ENCODE data around the gene EBF3. TPM values are rescaled to one million over a fixed set of nuclear protein-coding genes. Genes with fewer than 3 reads are reported as not detected.

Gene EBF3
- polyA plus RNA-seq, 4 donors = 0.89 to 3.3 (median 1.4) TPM

DNA sequence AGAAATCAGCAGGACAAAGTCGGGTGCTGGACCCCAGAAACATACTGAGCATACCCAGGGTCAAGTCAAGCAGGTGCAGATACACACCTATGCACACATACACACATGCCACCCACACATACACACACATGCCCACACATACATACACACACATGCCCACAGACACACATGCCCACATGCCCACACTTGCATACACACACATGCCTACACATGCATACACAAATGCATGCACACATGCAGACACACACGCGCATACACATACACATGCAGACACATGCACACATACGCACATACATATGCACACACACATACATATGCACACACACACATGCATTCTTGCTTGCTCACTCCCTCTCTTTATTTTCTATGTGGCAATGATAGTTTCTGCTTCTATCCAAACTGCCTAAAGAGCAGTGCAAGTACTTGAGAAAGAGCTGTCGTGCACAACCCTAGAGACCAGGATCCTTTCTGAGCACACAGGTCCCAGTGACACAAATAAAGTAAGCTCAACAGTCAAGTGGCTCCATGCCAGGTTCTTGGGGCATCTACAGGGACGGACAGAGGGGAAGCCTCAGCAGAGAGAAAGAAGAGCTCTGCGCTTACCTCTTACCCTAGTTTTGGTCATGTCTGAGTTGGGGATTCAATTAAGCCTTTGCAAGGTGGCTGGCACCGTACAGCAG is 83.7 kb downstream of the EBF3 start:
- no peak for DNase-seq (ENCODE audit: low read depth in 4 of 4, low spot score in 3 of 4)

DNA sequence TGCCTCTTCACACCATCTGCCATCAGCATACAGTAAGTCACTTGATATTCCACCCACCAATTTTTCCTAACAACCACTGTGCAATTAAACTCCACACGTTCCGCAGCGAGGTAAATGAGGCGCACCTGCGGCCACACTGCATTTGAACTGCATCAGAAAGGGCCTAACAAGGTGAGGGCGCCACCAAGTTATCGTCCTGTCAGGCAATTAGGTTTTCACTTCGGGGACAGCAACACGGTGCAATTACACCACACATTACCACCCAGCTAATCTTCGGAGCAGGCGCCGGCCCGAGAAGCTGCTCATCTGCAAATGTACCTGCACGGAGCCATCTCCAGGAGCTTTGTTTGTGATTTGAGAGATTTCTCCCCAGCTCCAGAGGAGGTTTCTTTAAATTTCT is 84.4 kb downstream of the EBF3 start:
- DNase-seq (ENCODE audit: low read depth in 4 of 4, low spot score in 3 of 4) = no peak

DNA sequence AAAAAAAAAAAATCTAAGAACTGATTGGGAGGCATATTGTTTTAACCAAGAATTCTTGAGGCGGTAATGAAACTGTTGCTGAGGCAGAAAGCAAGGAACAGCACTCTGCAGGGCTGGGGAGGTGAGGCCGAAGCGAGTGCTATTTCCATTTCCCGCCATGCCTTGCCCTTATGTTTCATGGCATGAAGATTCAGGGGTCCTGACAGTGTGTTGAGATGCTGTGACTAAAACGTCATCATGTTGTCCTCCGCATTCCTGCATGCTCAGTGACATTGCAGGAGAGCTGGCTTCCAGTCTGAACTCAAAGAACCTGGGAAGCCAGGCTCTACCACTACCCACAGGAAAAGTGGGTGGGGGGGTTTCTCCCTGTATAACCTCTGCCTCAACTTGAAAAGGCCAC is 85.2 kb downstream of the EBF3 start:
- DNase-seq (ENCODE audit: low read depth in 4 of 4, low spot score in 3 of 4) = no peak

DNA sequence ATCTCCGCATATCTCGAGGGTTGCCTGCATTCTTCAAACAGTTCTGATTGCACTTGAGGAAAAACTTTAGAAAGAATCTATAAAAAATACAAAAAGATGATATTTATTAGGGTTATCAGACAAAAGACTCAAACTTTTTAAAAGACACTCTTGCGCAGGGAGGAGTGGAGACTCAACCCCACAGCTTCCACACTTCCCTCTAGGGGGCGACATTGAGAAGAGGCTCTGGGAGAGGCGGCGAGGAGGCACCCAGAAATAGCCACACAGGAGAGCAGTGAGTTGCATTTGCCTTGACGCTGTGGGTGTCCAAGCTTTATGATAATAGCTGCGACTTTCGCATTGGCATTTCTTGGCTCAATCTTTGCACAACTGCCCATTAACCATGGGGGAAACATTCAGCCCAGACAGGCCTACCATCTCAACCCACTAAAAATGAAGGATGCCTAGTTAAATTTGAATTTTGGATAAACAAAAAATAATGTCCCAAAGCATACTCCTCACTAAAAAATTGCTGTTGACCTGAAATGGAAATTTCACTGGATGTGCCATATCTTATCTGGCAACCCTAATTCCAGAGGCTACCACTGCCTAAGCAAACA is 86.2 kb downstream of the EBF3 start:
- no peak for DNase-seq (ENCODE audit: low read depth in 4 of 4, low spot score in 3 of 4)

DNA sequence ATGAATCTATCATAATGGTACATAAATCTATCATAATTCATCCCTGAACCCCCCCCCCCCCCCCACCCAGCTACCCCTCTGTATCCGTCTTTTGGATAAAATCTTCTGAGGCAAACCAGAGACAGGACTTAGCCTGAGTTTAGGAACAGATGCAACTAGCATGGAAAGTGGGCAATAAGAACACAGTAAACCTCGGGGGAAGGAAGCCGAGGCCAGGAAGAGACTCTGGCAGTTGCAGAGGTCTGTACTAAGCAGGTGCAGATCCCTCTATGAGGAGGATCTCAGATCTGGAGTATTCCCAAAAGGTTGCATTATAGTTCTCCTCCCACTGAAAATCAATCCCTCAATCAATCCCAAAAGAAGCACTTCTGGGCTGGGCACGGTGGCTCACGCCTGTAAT is 87.2 kb downstream of the EBF3 start:
- DNase-seq (ENCODE audit: low read depth in 4 of 4, low spot score in 3 of 4) = no peak

DNA sequence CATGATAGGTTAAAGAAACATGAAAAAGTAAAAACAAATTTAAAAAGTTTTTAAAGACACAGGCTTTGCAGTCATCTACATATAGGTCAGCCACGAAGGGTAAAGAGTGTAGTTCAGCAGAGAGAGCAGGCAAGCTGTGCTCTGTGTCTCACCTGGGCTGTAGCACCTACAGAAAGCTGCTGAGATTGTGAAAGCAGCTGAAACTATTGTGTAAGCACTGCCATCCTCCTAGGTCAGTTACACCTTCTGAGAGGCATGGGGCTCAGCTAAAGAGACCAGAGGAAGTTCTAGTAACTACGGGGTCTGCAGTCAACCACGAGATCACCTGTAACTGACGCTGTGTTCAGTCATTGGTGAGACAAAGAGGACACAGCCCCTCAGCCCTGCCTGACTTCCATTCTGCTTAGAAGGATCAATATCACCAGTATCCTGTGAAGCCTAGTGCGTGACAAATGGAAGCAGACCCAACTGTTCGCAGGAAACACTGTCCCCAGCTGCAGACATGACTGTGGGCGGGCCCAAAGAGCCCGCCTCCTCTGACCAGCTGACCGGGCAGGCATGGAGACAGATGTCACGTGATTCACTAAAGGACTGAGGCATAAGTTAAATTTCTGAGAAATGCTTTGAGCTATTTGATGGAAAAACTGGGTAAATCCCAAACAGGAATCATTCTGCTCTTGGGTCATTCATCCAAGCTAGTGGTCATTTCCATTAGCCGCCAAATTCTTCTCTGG is 87.9 kb downstream of the EBF3 start:
- DNase-seq (ENCODE audit: low read depth in 4 of 4, low spot score in 3 of 4) = no peak

DNA sequence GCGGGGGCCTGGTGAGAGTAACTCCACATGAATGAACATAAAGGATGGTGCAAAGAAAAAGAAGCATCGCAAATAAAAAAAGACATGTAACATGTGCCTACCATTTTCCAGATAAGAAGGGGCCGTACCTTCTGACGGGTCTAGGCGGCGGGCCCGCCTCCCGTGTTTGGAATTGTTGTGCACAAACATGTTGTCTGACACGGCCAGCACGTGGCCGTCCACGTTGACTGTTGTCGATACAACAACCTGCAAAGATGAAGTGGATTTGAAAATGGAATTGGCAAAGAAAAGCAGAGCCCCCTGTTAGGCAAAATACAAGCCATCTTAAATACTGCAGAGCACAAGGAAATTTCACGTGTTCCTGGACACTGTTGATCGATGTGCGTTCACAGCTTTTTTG is 90.7 kb downstream of the EBF3 start:
- DNase-seq (ENCODE audit: low read depth in 4 of 4, low spot score in 3 of 4) = no peak

DNA sequence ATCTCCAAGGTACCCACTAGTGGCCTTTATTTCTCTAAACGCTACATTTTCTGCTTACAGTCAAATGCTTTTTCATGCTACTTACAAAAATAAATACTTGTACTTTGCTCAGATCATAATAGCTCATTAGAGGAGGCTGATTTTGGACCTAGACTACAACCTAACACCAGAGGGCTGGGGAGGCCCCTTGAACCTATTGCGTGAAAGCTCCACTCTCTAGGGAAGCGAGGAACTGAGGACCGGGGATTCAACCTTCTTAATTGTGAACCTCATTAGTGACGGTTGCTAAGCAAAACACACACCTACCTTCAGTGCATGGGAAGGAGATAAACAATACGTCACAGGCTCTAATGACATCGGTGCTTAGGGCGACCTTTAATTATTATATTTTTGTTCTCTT is 92.1 kb downstream of the EBF3 start:
- no peak for DNase-seq (ENCODE audit: low read depth in 4 of 4, low spot score in 3 of 4)

DNA sequence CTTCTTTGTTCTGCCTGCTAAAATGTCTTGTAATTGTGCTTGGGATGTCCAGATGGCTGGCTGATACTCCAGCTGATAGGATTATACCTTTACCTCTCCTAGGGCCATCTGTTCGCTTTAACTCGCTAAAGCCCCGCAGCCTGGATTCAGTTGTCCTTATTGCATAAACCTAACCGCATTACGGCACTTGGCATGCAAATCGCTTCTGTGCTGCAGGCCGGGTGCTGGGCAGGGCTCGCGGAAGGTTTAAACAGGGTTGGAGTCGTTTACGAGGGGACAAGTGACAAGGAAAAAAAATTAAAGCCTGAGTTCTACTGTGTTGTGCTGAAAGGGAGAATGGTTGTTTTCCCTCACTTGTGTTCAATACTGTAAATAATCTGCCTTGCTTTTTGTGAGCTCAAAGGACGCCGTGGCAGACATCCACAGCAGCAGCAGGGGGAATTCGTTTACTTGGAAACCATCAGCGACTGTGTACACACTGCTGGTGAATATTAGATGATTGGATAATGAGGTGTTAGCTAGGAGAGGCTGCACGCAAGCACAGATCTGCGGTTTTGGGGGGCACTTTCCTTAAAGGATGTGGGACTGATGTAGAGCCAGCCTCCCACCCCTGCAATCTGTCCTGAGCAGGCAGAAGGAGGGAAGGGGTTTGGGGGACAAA is 93.0 kb downstream of the EBF3 start:
- no peak for DNase-seq (ENCODE audit: low read depth in 4 of 4, low spot score in 3 of 4)

DNA sequence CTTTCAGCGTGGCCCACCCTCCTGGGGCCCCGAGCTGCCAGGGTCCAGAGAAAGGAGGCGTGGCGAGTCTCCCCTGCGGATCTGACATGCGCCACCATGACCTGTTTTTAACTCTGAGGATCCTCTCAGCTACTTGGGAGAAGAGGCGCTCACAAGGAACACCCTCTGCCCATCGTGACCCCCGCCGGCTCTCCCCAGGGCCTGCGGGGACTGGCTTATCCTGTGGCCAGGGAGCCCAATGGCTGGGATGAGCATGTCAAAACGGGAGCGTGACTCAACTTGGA is 93.7 kb downstream of the EBF3 start:
- no peak for DNase-seq (ENCODE audit: low read depth in 4 of 4, low spot score in 3 of 4)

DNA sequence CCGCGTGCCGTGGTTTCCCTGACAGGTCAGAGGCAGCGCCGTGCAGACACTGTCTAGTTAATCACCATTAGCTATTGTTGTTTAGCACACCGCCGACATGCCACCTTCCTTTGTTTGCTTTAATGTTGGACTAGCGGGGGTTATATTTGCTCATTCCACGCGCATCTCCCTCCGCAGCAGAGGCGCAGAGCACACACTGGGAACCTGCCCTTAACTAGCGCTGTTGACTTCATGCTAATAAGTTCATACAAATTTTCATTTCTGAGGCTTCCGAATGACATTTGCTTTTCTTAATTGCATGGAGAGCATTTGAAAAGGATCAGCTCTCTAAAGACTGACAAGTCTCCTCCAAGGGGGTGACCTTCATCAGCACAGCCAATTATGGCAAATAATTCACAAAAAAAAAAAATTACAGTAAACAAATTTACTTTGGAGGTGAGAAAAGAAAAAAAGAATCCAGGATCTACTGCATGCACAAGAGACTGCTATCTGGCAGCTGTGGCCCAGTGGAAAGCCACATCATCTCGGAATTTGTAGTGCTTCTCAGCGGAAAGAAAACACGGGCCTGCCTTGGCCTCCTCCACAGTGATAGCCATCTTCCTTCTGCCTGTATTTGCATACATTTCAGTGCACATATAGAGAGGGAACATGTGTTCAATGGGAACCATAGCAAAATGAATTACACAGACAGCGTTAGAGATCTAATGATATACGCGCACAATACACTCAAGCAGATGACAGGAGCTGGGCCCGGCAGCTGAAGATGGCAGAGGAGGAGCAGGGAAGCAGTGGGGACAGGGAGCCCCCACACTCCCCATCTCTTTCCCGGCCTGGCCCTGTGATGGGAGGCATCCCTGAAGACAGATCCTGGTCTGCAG is 94.2 kb downstream of the EBF3 start:
- DNase-seq (ENCODE audit: low read depth in 4 of 4, low spot score in 3 of 4) = no peak

DNA sequence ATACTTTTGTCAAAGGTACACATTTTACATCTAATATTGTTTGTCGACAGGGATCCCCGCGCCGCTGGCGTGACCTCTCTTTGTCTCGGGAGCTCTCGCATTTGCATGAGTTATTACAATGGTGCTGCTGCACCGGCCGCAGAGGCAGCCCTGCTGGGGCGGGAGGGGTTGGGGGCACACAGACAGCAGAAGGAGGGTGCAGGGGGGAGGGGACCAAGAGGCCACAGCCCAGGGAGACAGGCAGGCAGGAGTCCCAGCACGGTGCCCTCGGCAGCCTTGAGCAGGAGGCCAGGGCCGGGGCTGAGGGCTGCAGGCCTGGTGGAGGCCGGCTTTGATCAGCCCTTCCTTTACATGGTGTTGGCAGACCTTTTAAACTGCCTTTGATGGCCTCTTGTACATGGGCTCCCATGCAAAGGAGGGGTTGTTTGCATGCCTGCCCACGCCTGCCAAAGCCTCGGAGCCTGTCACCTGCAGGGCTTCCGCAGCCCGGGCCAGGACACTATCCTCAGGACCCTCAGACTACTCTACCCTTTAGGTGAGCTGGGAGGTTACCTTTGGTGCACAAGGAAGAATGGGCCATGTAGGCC is 95.5 kb downstream of the EBF3 start:
- DNase-seq (ENCODE audit: low read depth in 4 of 4, low spot score in 3 of 4) = no peak

DNA sequence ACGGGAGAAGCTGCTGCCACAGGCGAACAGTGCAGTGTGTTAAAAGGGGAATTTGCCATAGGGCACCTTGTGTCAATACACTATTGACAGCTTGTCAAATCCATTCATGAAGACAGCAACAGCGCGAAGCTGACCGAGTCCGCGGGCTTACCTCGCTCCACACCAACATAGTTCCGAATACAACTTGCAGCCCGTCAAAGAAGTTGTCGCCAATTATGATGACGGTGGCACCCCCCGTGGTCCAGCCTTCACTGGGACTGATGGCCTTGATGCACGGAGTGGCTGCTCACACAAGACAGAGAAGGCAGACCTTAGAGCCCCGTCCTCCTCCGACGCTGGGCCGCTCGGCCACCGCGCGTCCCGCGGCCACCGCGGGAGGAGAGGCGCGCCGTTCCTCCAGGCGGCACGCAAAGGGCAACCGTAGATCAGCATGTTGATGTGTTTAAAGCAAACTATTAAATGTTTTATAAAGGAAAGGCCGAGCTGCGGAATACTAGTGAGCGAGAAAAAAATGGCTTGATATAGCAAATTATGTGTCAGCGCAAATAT is 96.4 kb downstream of the EBF3 start:
- no peak for DNase-seq (ENCODE audit: low read depth in 4 of 4, low spot score in 3 of 4)

DNA sequence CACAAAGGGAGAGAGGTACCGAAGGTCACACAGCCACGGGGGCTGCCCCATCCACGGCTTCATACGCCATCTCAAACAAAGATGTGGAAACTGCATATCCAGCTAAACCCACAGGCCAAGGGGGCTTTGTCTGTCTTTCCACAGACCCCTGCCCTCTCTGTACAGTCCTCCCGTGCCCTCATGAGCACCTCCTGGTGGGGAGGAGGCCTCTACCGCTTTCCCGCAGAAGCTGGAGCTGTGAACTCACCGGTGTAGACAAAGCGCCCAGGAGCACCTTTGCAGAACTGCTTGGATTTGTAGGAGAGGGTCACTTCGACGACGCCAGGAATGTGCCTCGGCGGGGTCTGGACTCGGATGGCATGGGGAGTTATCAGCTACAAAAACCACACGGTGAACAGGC is 97.2 kb downstream of the EBF3 start:
- no peak for DNase-seq (ENCODE audit: low read depth in 4 of 4, low spot score in 3 of 4)

DNA sequence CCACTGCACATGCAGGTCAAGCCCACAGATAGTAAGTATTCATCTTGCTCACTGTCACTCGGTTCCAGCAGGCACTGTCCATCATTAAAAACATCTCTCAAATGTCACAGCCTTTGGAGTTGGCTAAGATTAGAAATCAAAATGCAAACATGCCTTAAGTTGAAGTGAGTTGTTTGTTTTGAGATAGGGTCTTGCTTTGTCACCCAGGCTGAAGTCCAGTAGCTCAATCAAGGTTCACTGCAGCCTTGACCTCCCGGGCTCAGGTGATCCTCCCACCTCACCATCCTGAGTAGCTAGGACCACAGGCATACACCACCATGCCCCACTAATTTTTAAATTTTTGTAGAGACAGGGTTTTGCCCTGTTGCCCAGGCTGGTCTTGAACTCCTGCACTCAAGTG is 98.1 kb downstream of the EBF3 start:
- DNase-seq (ENCODE audit: low read depth in 4 of 4, low spot score in 3 of 4) = no peak

DNA sequence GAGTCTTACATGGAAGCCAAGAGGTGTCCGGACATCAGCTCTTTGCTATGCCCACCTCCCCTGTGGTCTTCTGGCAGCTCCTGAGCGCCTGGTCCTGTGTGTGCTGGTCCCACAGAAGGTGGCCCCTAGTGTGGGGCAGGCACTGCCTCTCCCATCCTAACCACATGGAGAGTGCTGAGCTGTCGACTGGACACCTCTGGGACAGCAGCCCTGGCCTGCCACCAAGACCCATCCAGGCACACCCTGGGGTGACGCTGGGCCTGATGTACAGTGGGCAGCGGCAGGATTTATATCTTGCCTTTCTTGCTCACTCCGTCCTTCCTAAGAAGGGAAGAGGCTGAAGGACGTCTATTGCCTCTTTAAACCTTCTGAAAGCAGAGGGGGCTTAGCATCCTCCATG is 98.7 kb downstream of the EBF3 start:
- DNase-seq (ENCODE audit: low read depth in 4 of 4, low spot score in 3 of 4) = no peak

DNA sequence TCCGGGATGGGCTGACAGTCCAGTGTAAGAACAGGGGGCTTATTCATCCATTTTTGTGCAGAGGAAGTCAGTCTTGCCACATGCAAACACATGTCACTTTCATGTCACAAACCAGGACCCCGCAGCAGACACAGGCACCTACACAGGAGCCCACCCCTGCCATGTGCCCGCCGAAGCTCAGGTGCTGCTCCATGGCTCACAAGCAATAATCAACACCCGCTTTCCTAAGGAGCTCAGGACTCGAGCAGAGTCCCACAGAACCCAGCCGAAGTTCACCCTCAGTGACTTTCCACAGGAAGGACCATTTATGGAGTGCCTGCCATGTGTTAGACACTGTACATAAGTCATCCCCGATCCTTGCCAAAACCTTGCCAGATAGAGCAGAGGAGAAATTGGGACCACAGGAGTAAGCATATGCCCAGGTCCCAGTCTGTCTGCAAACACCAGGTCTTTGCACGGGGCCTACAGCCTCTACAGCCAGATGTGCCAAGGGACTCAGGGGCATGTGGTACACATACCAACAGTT is 99.4 kb downstream of the EBF3 start:
- no peak for DNase-seq (ENCODE audit: low read depth in 4 of 4, low spot score in 3 of 4)

DNA sequence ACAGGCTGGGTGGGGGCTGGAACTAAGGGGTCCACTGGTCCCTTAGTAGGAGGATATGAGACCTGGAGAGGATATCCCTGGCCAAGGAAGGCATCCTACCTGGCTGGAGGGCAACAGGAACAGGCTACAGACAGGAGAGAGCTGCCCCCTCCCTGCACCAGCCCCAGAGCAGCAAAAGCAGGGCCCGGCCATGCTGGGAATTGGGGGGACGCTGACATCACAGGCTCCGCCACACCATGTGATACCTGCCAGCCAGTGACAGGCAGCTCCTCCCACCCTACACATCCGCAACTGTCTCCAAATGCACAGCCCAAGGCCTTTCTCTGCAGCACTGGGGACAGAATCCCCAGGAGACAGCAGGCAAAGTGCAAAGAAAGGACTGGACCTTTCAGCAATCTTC is 100.0 kb downstream of the EBF3 start:
- no peak for DNase-seq (ENCODE audit: low read depth in 4 of 4, low spot score in 3 of 4)

DNA sequence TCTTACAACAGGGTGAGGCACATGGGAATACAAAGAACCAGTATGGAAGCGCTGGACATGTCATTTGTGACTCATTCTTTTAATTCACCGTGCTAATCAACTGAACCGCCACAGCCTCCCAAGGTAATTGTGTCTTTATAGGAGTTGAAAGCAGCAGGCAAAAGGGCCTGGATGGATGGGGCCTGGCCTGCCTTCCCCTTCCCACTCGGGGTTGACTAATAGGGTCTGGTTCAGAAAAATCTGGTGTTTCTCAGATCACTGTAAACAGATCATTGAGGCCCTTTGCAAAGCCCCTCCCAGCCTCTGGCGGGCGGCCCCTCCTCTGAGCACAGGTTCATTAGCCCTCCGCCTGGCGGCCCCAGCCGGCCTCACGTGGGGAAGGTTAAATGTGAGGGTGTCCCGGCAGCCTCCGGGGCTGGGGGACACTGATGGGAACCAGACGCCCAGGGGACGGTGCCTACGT is 100.8 kb downstream of the EBF3 start:
- DNase-seq (ENCODE audit: low read depth in 4 of 4, low spot score in 3 of 4) = no peak

Data from right renal pelvis (tissue), 4 donors.